NCI-H2107 (cell line): ENCODE results near the gene WWOX.

Experiments used
- DNase-seq: peaks from one replicate; lab custom pipeline; 2025; lab: John Stamatoyannopoulos, UW

The WWOX gene

GRCh38 chr16:79154086-79154485 is 1054.6 kb downstream of the WWOX start:
- DNase-seq, result no peak

- DNase-seq, result no peak
These were observed 1056.0 kb downstream of the WWOX start for GRCh38 chr16:79155471-79155870.

GRCh38 chr16:79155904-79156303 is 1056.5 kb downstream of the WWOX start:
- DNase-seq, result no peak

- DNase-seq, result no peak
These were observed 1057.3 kb downstream of the WWOX start for GRCh38 chr16:79156761-79157160.

- no peak for DNase-seq
These were observed 1058.9 kb downstream of the WWOX start for GRCh38 chr16:79158337-79158736.

GRCh38 chr16:79159261-79160049 is 1060.0 kb downstream of the WWOX start:
- DNase-seq, result no peak

- DNase-seq, result no peak
These were observed 1063.5 kb downstream of the WWOX start for GRCh38 chr16:79162977-79163376.

GRCh38 chr16:79163691-79164387 is 1064.4 kb downstream of the WWOX start:
- no peak for DNase-seq

- no peak for DNase-seq
These were observed 1065.0 kb downstream of the WWOX start for GRCh38 chr16:79164388-79164995.

- DNase-seq, result no peak
These were observed 1065.6 kb downstream of the WWOX start for GRCh38 chr16:79165079-79165478.

- no peak for DNase-seq
These were observed 1066.1 kb downstream of the WWOX start for GRCh38 chr16:79165506-79165905.

GRCh38 chr16:79167893-79168292 is 1068.4 kb downstream of the WWOX start:
- no peak for DNase-seq

GRCh38 chr16:79168321-79168720 is 1068.9 kb downstream of the WWOX start:
- peak; percentile 71 for DNase-seq

- no peak for DNase-seq
These were observed 1069.8 kb downstream of the WWOX start for GRCh38 chr16:79169239-79169638.

GRCh38 chr16:79170555-79171246 is 1071.2 kb downstream of the WWOX start:
- no peak for DNase-seq

GRCh38 chr16:79171504-79171903 is 1072.0 kb downstream of the WWOX start:
- no peak for DNase-seq

- peak; percentile 27 for DNase-seq
These were observed 1072.7 kb downstream of the WWOX start for GRCh38 chr16:79171931-79172705.

GRCh38 chr16:79172976-79173500 is 1073.6 kb downstream of the WWOX start:
- DNase-seq, result no peak

- no peak for DNase-seq
These were observed 1074.5 kb downstream of the WWOX start for GRCh38 chr16:79173919-79174318.

- DNase-seq, result no peak
These were observed 1076.0 kb downstream of the WWOX start for GRCh38 chr16:79175286-79176057.

- no peak for DNase-seq
These were observed 1077.6 kb downstream of the WWOX start for GRCh38 chr16:79177018-79177417.
